GM21447 (cell line): ENCODE data around the gene OLIG1.

Source experiments
- ATAC-seq: cut with Tn5 transposase; IDR thresholded peaks from one replicate; pipeline ENCODE4 v1.9.1; 2021; ENCODE audit not compliant: unreplicated experiment

OLIG1 gene, protein sequence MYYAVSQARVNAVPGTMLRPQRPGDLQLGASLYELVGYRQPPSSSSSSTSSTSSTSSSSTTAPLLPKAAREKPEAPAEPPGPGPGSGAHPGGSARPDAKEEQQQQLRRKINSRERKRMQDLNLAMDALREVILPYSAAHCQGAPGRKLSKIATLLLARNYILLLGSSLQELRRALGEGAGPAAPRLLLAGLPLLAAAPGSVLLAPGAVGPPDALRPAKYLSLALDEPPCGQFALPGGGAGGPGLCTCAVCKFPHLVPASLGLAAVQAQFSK

DNA sequence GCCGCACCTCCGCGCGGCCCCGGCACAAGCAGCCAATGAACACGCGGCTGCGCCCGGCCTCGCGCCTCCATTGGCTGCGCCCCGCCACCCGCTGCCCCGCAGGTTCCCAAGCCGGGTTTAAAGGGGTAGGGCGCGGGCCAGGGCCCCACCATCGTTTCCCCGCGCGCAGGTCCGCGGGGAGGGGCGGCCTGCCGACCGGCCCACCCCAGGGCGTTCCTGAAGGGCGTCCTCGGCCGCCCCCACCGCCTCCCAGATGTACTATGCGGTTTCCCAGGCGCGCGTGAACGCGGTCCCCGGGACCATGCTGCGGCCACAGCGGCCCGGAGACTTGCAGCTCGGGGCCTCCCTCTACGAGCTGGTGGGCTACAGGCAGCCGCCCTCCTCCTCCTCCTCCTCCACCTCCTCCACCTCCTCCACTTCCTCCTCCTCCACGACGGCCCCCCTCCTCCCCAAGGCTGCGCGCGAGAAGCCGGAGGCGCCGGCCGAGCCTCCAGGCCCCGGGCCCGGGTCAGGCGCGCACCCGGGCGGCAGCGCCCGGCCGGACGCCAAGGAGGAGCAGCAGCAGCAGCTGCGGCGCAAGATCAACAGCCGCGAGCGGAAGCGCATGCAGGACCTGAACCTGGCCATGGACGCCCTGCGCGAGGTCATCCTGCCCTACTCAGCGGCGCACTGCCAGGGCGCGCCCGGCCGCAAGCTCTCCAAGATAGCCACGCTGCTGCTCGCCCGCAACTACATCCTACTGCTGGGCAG, at the start of gene OLIG1:
Gene OLIG1 (plus strand): TSS at position 148 of the 750 bp plus-strand sequence. CDS start 106 bp downstream, at position 254.
- peak; percentile 49 for ATAC-seq

- ATAC-seq, result no peak
These were observed 49.3 kb upstream of the OLIG1 start for GRCh38 chr21:33020558-33021100.

- ATAC-seq, result no peak
These were observed 48.8 kb upstream of the OLIG1 start for GRCh38 chr21:33021150-33021549.

- no peak for ATAC-seq
These were observed 48.3 kb upstream of the OLIG1 start for GRCh38 chr21:33021667-33022066.

DNA sequence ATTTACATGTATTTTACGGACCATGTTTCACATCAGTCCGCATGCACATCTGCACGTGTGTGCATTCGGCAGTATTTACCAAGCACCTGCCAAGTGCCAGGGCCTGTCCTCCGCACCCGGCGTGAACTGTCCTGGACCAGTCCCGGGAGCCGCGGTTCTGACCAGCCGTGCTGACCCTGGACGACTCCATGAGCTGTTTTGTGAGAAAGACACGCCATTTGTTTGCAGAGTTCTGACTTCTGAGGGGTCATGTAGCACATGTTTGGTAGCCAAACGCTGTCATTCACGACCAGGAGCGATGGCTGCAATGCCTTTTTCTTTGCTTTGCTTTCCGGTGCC, 47.5 kb upstream of the OLIG1 start:
- no peak for ATAC-seq

- ATAC-seq, result no peak
These were observed 46.9 kb upstream of the OLIG1 start for GRCh38 chr21:33022828-33023573.

DNA sequence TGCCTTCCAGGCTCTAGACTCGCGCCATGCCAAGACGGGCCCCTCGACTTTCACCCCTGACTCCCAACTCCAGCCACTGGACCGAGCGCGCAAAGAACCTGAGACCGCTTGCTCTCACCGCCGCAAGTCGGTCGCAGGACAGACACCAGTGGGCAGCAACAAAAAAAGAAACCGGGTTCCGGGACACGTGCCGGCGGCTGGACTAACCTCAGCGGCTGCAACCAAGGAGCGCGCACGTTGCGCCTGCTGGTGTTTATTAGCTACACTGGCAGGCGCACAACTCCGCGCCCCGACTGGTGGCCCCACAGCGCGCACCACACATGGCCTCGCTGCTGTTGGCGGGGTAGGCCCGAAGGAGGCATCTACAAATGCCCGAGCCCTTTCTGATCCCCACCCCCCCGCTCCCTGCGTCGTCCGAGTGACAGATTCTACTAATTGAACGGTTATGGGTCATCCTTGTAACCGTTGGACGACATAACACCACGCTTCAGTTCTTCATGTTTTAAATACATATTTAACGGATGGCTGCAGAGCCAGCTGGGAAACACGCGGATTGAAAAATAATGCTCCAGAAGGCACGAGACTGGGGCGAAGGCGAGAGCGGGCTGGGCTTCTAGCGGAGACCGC, 46.3 kb upstream of the OLIG1 start:
- ATAC-seq, result no peak

DNA sequence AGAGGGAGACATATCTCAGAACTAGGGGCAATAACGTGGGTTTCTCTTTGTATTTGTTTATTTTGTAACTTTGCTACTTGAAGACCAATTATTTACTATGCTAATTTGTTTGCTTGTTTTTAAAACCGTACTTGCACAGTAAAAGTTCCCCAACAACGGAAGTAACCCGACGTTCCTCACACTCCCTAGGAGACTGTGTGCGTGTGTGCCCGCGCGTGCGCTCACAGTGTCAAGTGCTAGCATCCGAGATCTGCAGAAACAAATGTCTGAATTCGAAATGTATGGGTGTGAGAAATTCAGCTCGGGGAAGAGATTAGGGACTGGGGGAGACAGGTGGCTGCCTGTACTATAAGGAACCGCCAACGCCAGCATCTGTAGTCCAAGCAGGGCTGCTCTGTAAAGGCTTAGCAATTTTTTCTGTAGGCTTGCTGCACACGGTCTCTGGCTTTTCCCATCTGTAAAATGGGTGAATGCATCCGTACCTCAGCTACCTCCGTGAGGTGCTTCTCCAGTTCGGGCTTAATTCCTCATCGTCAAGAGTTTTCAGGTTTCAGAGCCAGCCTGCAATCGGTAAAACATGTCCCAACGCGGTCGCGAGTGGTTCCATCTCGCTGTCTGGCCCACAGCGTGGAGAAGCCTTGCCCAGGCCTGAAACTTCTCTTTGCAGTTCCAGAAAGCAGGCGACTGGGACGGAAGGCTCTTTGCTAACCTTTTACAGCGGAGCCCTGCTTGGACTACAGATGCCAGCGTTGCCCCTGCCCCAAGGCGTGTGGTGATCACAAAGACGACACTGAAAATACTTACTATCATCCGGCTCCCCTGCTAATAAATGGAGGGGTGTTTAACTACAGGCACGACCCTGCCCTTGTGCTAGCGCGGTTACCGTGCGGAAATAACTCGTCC, 45.5 kb upstream of the OLIG1 start:
- no peak for ATAC-seq

DNA sequence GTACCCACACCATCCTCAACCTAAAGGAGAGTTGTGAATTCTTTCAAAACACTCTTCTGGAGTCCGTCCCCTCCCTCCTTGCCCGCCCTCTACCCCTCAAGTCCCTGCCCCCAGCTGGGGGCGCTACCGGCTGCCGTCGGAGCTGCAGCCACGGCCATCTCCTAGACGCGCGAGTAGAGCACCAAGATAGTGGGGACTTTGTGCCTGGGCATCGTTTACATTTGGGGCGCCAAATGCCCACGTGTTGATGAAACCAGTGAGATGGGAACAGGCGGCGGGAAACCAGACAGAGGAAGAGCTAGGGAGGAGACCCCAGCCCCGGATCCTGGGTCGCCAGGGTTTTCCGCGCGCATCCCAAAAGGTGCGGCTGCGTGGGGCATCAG, 44.8 kb upstream of the OLIG1 start:
- no peak for ATAC-seq

GRCh38 chr21:33025489-33026442, 44.2 kb upstream of the OLIG1 start, which contains the start of gene OLIG2:
OLIG2 (plus strand) TSS chr21:33025935; CDS start chr21:33026863, 928 bp downstream.
- no peak for ATAC-seq

- no peak for ATAC-seq
These were observed 43.5 kb upstream of the OLIG1 start for GRCh38 chr21:33026443-33026858.

GRCh38 chr21:33026878-33027400, 43.0 kb upstream of the OLIG1 start:
- ATAC-seq, result no peak

GRCh38 chr21:33027401-33028286, 42.3 kb upstream of the OLIG1 start:
- ATAC-seq, result no peak

- no peak for ATAC-seq
These were observed 41.7 kb upstream of the OLIG1 start for GRCh38 chr21:33028287-33028670.

DNA sequence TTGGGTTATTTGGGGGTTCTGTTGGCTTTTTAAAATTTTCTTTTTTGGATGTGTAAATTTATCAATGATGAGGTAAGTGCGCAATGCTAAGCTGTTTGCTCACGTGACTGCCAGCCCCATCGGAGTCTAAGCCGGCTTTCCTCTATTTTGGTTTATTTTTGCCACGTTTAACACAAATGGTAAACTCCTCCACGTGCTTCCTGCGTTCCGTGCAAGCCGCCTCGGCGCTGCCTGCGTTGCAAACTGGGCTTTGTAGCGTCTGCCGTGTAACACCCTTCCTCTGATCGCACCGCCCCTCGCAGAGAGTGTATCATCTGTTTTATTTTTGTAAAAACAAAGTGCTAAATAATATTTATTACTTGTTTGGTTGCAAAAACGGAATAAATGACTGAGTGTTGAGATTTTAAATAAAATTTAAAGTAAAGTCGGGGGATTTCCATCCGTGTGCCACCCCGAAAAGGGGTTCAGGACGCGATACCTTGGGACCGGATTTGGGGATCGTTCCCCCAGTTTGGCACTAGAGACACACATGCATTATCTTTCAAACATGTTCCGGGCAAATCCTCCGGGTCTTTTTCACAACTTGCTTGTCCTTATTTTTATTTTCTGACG, 41.1 kb upstream of the OLIG1 start:
- no peak for ATAC-seq

GRCh38 chr21:33029385-33029921, 40.5 kb upstream of the OLIG1 start:
- ATAC-seq, result no peak

DNA sequence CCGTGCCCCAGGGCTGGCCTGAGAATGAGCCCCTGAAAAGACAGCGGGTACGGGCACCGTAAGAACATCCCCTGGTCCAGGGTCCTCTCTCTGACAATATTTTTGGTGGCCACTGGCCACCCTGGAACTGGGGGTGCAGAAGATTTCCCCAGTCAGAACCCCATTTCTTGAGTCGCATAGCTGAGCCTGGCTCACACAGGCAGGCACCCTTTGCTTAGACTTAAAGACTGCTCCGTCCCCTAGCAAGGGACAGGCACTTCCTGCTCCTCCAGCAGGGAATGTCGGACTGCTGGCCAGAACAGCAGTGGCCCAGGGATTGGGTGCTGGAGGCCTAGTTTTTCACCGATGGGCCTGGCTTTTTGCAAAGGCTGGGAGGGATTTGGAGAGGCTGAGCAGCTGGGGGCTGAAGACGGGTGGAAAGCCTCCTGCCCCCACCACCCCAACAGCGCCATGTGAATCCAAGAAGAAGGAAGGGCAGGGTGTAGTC, 39.9 kb upstream of the OLIG1 start:
- ATAC-seq, result no peak
